GM06990 (cell line): ENCODE data around the gene SH3BP4.

Source experiments
- DNase-seq: peaks from one replicate; pipeline ENCODE4 v3.0.0-alpha.2; 2011; ENCODE audit not compliant: insufficient read length; ENCODE audit errors: extremely low read depth
- H3K27me3 ChIP-seq: replicated peaks from 2 replicates; pipeline ENCODE4 v1.6.0; 2011; ENCODE audit warnings: low read length; ENCODE audit not compliant: control insufficient read depth, insufficient read depth
- H3K36me3 ChIP-seq: 2 replicates; pipeline ENCODE4 v1.5.1; 2011; ENCODE audit warnings: low read length; ENCODE audit not compliant: control insufficient read depth, insufficient read depth
- H3K4me3 ChIP-seq: replicated peaks from 2 replicates; pipeline ENCODE4 v1.5.1; 2011; ENCODE audit warnings: low read depth, mild to moderate bottlenecking, control low read depth, low read length
- CTCF ChIP-seq: IDR thresholded peaks from 2 replicates; pipeline ENCODE4 v1.5.1; 2011; ENCODE audit warnings: low read length, control low read depth, mild to moderate bottlenecking, inconsistent platforms; ENCODE audit not compliant: insufficient read depth, poor library complexity, severe bottlenecking

SH3BP4 gene

DNA sequence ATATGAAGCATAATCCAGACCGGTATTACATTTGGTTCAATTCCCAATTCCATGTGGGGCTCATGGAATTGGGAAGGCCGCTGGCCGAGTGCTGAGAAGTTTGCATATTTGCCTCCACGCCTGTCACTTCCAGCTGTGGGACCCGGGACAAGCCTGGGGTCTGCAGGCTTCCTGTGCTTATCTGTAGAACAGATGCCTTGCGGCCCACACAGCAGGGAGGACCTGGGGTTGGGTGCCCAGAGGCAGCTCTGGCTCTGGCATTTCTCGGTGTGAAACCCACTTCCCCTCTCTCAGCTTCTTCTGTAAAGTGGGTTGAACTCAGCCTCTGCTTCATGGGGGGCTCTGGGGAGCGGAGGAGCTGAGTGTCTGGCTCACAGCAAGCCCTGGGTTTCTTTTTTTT lies 97.9 kb downstream of the SH3BP4 start:
- no peaks in the 10 kb centered on the region for H3K36me3 ChIP-seq
- DNase-seq: no peak
- no peak overlapping the region for H3K4me3 ChIP-seq
- no peak for TF ChIP-seq CTCF
- H3K27me3 ChIP-seq: no peaks in the 10 kb centered on the region; the same call in 1 of the 2 replicates

GRCh38 chr2:235050980-235051351 lies 99.1 kb downstream of the SH3BP4 start:
- H3K4me3 ChIP-seq: no peak overlapping the region
- TF ChIP-seq CTCF: no peak
- DNase-seq: no peak
- H3K27me3 ChIP-seq: no peaks in the 10 kb centered on the region; the same call in 1 of the 2 replicates
- H3K36me3 ChIP-seq: no peaks in the 10 kb centered on the region

DNA sequence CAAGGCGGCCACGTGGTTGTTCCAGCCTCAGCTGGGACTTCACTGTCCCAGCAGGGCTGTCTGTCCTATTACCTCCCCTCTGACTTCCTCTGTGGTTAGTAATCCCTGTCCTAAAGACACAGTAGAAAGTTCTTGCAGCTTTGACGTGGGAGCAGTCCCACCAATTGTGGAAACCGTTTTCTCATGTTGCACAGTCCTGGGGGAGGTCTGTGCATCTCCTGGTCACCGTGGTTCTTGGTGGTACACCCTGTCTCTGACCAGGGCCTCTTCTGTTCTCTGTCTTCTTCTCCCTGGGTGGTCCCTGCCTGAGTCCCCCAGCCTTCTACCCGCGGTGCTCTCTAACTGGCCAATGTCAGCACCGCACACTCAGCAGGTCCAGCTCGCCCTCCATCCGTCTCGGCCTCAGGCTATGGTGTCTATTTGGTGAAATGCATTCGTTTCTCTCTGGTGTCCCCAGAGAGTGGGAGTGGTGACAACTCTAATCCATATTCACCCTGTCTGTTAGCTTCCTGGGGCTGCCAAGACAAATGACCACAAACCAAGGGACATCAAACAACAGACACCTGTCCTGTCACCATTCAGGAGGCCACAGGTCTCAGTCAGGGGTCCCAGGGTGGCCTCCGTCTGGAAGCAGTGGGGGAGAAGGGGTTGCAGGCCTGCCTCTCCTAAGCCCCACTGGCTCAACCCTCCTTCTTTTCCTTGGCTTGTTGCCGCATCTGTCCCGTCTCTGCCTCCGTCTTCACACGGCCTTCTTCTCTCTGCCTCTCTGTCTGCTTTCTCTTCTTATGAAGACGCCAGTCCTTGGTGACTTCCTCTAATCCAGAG lies 99.8 kb downstream of the SH3BP4 start:
- Histone ChIP-seq H3K27me3 (no peaks in the 10 kb centered on the region; the same call in 1 of the 2 replicates), H3K36me3 (no peaks in the 10 kb centered on the region), H3K4me3 (no peak overlapping the region)
- no peak for DNase-seq
- no peak for TF ChIP-seq CTCF

GRCh38 chr2:235052514-235053354 lies 100.9 kb downstream of the SH3BP4 start:
- no peak for DNase-seq
- no peaks in the 10 kb centered on the region; the same call in 1 of the 2 replicates for H3K27me3 ChIP-seq
- no peak overlapping the region for H3K4me3 ChIP-seq
- no peak for TF ChIP-seq CTCF
- no peaks in the 10 kb centered on the region for H3K36me3 ChIP-seq

GRCh38 chr2:235053651-235054050 lies 101.8 kb downstream of the SH3BP4 start:
- TF ChIP-seq CTCF: no peak
- no peaks in the 10 kb centered on the region for H3K36me3 ChIP-seq
- DNase-seq: no peak
- no peak overlapping the region for H3K4me3 ChIP-seq
- H3K27me3 ChIP-seq: no peaks in the 10 kb centered on the region; the same call in 1 of the 2 replicates
